Measurements from ENCODE around the gene P2RX4. TPM values are rescaled to one million over a fixed set of nuclear protein-coding genes. Genes with fewer than 3 reads are reported as not detected.
"Not testable (repeated sequence)": the region's sequence is repeated elsewhere in the genome, so short reads cannot be mapped to it uniquely, and the experiment has no call there.

The P2RX4 gene
- total RNA-seq, 1 experiment from 2014 or later: 34.2 TPM

GRCh38 chr12:121245031-121245430 lies 35.1 kb downstream of the P2RX4 start:
- DNase-seq (ENCODE audit: low read depth): no peak

GRCh38 chr12:121245951-121246350 lies 36.0 kb downstream of the P2RX4 start:
- no peak for DNase-seq (ENCODE audit: low read depth)

GRCh38 chr12:121246893-121247557 lies 37.1 kb downstream of the P2RX4 start:
- no peak for DNase-seq (ENCODE audit: low read depth)

- no peak for DNase-seq (ENCODE audit: low read depth)
These were observed 38.7 kb downstream of the P2RX4 start for GRCh38 chr12:121248622-121249021.

GRCh38 chr12:121250359-121250758 lies 40.4 kb downstream of the P2RX4 start:
- DNase-seq (ENCODE audit: low read depth): no peak

- DNase-seq (ENCODE audit: low read depth): no peak
These were observed 41.9 kb downstream of the P2RX4 start for GRCh38 chr12:121251838-121252237.

- no peak for DNase-seq (ENCODE audit: low read depth)
These were observed 42.9 kb downstream of the P2RX4 start for GRCh38 chr12:121252712-121253345.

GRCh38 chr12:121253638-121254335 lies 43.9 kb downstream of the P2RX4 start:
- no peak for DNase-seq (ENCODE audit: low read depth)

GRCh38 chr12:121255433-121255832 lies 45.5 kb downstream of the P2RX4 start:
- no peak for DNase-seq (ENCODE audit: low read depth)

- not testable (repeated sequence) for DNase-seq (ENCODE audit: low read depth)
These were observed 47.9 kb downstream of the P2RX4 start for GRCh38 chr12:121257704-121258449.

GRCh38 chr12:121259074-121259473 lies 49.1 kb downstream of the P2RX4 start:
- no peak for DNase-seq (ENCODE audit: low read depth)

GRCh38 chr12:121260091-121260490 lies 50.2 kb downstream of the P2RX4 start:
- DNase-seq (ENCODE audit: low read depth): no peak

- no peak for DNase-seq (ENCODE audit: low read depth)
These were observed 51.5 kb downstream of the P2RX4 start for GRCh38 chr12:121261398-121261797.

- no peak for DNase-seq (ENCODE audit: low read depth)
These were observed 53.4 kb downstream of the P2RX4 start for GRCh38 chr12:121263206-121263935.

- no peak for DNase-seq (ENCODE audit: low read depth)
These were observed 54.2 kb downstream of the P2RX4 start for GRCh38 chr12:121264135-121264534.

GRCh38 chr12:121264951-121265515 lies 55.1 kb downstream of the P2RX4 start:
- no peak for DNase-seq (ENCODE audit: low read depth)

- no peak for DNase-seq (ENCODE audit: low read depth)
These were observed 57.9 kb downstream of the P2RX4 start for GRCh38 chr12:121267822-121268221.

GRCh38 chr12:121273364-121273896 lies 63.5 kb downstream of the P2RX4 start:
- no peak for DNase-seq (ENCODE audit: low read depth)

- no peak for DNase-seq (ENCODE audit: low read depth)
These were observed 64.3 kb downstream of the P2RX4 start for GRCh38 chr12:121274036-121274763.

- DNase-seq (ENCODE audit: low read depth): no peak
These were observed 67.4 kb downstream of the P2RX4 start for GRCh38 chr12:121277374-121277759.
